Activated CD4-positive, alpha-beta memory T cell treated with anti-CD3 and anti-CD28 coated beads, Interleukin-2, amount 10 ng/mL, durations not matched to agents 7 days and 5 days (primary cell): ENCODE results near the gene ATXN7L3. TPM values are rescaled to one million over a fixed set of nuclear protein-coding genes. Genes with fewer than 3 reads are reported as not detected.
"Not testable (repeated sequence)": the region's sequence is repeated elsewhere in the genome, so short reads cannot be mapped to it uniquely, and the experiment has no call there.

Experiments used
- CTCF ChIA-PET: fragments of 350-600 bp; sonication (Branson Sonifier 250); formaldehyde crosslinking; loops from one replicate; lab custom pipeline; 2021; ENCODE audit warnings: antibody characterized with exemption, inconsistent platforms; lab: Charles Lee
- POLR2A ChIA-PET: fragments of 350-600 bp; sonication (Branson Sonifier 250); formaldehyde crosslinking; loops from one replicate; lab custom pipeline; 2021; ENCODE audit warnings: antibody characterized with exemption; lab: Charles Lee
- DNase-seq: peaks from one replicate; pipeline ENCODE4 v3.0.0-alpha.2; 2020
- H3K27ac Mint-ChIP-seq: one replicate; pipeline ENCODE4 v1.8.0; 2021; ENCODE audit warnings: mild to moderate bottlenecking, mixed read lengths
- H3K27me3 Mint-ChIP-seq: one replicate; pipeline ENCODE4 v1.8.0; 2021; ENCODE audit warnings: mixed read lengths
- H3K36me3 Mint-ChIP-seq: one replicate; pipeline ENCODE4 v1.8.0; 2021; ENCODE audit warnings: low read depth, mixed read lengths
- H3K4me1 Mint-ChIP-seq: one replicate; pipeline ENCODE4 v1.8.0; 2021; ENCODE audit warnings: mixed read lengths
- H3K4me3 Mint-ChIP-seq: one replicate; pipeline ENCODE4 v1.8.0; 2021; ENCODE audit warnings: mild to moderate bottlenecking, mixed read lengths
- H3K9me3 Mint-ChIP-seq: one replicate; pipeline ENCODE4 v1.8.0; 2021; ENCODE audit warnings: mixed read lengths
- total RNA-seq, 2 experiments: library from RNA; stranded (reverse); gene quantifications; one replicate each; pipeline ENCODE4 v1.2.3, GENCODE V29; 2021

The ATXN7L3 gene
- total RNA-seq, 2 experiments from 2014 or later: 106 to 107 TPM

DNA sequence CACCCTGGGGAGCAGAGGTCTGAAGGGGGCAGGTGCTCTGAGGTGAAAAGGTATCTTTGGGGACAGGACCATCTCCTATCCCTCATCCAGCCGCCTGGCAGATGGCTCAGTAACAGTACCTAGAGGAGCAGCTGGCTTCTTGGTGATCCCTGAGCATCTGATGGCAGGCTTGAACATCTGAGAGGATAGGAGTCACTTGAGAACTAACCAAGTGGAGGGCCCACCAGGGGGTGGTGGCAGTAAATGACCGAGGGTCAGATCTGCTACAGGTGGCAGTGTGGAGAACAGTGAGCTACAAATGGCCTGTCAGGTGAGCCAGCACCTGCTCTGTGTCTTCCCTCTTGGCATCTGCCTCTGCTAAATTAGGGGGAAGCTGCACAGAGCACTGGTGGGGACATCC, 44.2 kb downstream of the ATXN7L3 start:
- peaks cover 46% of the 10 kb centered on the region for H3K36me3 Mint-ChIP-seq
- H3K4me3 Mint-ChIP-seq: no peak overlapping the region
- ChIA-PET POLR2A (no interaction called here), CTCF (interaction anchor here (1.3 kb wide), 1 partner anchor 13 kb away, joined by 3 read pairs; no protein-coding TSS in a partner anchor)
- no peak overlapping the region for H3K27ac Mint-ChIP-seq
- no peaks in the 10 kb centered on the region for H3K27me3 Mint-ChIP-seq
- H3K4me1 Mint-ChIP-seq: peaks cover 23% of the 10 kb centered on the region
- DNase-seq: no peak
- no peaks in the 10 kb centered on the region for H3K9me3 Mint-ChIP-seq

DNA sequence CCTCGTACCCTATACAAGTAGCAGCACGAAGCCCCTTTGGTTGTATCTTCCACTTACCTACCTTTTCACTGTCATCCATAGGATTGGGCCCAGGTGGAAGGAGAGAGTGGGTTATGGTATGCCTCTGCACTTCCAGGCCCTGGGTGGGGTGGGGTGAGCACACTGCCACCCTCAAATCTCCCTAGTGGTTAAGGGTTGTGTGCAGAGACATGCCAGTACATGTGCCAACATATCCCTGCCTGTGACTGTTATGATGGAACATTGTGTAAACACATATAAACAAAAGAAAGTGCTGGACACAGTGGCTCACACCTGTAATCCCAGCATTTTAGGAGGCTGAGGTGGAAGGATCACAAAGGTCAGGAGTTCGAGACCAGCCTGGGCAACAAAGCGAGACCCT, 46.8 kb downstream of the ATXN7L3 start:
- H3K27ac Mint-ChIP-seq: no peak overlapping the region
- DNase-seq: no peak
- no peaks in the 10 kb centered on the region for H3K9me3 Mint-ChIP-seq
- H3K27me3 Mint-ChIP-seq: no peaks in the 10 kb centered on the region
- no peak overlapping the region for H3K4me3 Mint-ChIP-seq
- CTCF ChIA-PET: no interaction called here
- peaks cover 58% of the 10 kb centered on the region for H3K36me3 Mint-ChIP-seq
- POLR2A ChIA-PET: no interaction called here
- peaks cover 18% of the 10 kb centered on the region for H3K4me1 Mint-ChIP-seq

DNA sequence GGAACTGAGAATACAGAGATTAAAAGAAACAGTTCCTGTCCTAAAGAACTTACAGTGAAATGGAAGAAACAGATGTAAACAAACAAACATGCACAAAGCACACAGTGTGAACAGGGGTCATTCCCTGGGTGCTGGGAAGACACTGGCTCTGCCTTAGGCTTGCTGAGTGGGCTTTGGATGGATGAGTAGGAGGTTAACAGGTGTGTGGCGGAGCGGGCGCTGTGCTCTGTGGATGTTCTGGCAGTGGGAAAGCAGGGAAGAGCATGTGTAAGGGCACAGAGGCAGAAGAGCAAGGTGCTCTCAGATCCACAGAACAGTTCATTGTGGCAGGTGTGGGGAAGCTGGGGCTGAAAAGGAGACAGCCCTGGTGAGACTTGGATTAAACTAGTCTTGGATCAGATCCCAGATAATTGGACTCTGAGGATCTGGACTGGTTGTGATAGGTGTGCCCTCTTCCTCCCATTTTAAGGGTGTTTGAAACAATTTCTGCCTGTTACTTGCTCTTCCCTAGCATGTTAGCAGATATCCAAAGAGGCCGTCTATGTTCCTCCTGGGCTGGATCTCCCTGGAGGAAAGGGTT, 49.8 kb downstream of the ATXN7L3 start:
- H3K4me3 Mint-ChIP-seq: no peak overlapping the region
- H3K27me3 Mint-ChIP-seq: no peaks in the 10 kb centered on the region
- H3K27ac Mint-ChIP-seq: no peak overlapping the region
- ChIA-PET POLR2A (interaction anchor here (1.6 to 1.7 kb wide), 2 partner anchors 10 to 19 kb away, joined by 4 read pairs; no protein-coding TSS in a partner anchor), CTCF (interaction anchor here (0.7 to 2.5 kb wide), 7 partner anchors 7 to 66 kb away, joined by 3 to 12 read pairs (median 5); partner anchors contain the start of gene HDAC5)
- no peaks in the 10 kb centered on the region for H3K9me3 Mint-ChIP-seq
- H3K4me1 Mint-ChIP-seq: peaks cover 26% of the 10 kb centered on the region
- H3K36me3 Mint-ChIP-seq: peaks cover 58% of the 10 kb centered on the region
- DNase-seq: no peak

DNA sequence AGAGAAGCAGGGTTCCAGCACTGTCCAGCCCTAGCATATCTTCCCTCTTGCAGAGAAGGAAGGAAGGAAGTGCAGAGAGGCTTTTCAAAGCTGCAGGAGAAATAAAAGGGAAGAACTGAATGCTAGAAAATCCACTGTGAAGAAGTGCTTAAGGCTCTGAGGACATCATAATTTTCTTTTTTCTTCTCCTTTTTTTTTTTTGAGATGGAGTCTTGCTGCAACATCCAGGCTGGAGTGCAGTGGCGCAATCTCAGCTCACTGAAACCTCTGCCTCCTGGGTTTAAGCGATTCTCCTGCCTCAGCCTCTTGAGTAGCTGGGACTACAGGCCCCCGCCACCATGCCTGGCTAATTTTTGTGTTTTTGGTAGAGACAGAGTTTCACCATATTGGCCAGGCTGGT, 50.6 kb downstream of the ATXN7L3 start:
- not testable (repeated sequence) for H3K4me3 Mint-ChIP-seq, H3K27me3 Mint-ChIP-seq, H3K9me3 Mint-ChIP-seq, H3K27ac Mint-ChIP-seq, DNase-seq
- ChIA-PET CTCF (interaction anchor here (2.5 kb wide), 1 partner anchor 19 kb away, joined by 10 read pairs; no protein-coding TSS in a partner anchor), POLR2A (interaction anchor here (1.6 kb wide), 2 partner anchors 20 to 26 kb away, joined by 4 read pairs; partner anchors contain the start of gene HDAC5)
- peaks cover 54% of the 10 kb centered on the region for H3K36me3 Mint-ChIP-seq
- H3K4me1 Mint-ChIP-seq: peaks cover 26% of the 10 kb centered on the region

DNA sequence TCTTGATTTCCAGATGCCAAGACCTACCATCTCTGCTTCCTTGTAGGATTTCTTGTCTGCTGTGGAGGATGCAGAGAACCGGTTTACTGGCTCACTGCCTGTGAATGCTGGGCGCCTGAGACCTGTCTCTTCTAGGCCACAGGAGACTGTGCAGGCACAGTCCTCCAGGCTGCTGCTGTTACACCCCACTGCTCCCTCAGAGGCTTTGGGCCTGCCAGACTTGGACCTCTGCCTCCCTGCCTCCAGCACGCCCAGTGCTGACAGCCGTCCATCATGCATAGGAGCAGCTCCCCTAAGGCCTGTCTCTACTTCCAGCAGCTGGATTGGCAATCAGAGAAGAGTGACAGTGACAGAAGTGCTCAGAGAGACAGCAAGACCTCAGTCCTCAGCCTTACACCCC, 51.9 kb downstream of the ATXN7L3 start:
- no peak overlapping the region for H3K27ac Mint-ChIP-seq
- CTCF ChIA-PET: interaction anchor here (1.6 to 2.5 kb wide), 2 partner anchors 21 to 39 kb away, joined by 4 to 10 read pairs; partner anchors contain the start of gene TMUB2
- no peaks in the 10 kb centered on the region for H3K27me3 Mint-ChIP-seq
- H3K9me3 Mint-ChIP-seq: no peaks in the 10 kb centered on the region
- peaks cover 27% of the 10 kb centered on the region for H3K4me1 Mint-ChIP-seq
- DNase-seq: no peak
- H3K36me3 Mint-ChIP-seq: peaks cover 48% of the 10 kb centered on the region
- POLR2A ChIA-PET: interaction anchor here (1.6 kb wide), 1 partner anchor 24 kb away, joined by 4 read pairs; the partner anchor contains the start of gene HDAC5
- no peak overlapping the region for H3K4me3 Mint-ChIP-seq

DNA sequence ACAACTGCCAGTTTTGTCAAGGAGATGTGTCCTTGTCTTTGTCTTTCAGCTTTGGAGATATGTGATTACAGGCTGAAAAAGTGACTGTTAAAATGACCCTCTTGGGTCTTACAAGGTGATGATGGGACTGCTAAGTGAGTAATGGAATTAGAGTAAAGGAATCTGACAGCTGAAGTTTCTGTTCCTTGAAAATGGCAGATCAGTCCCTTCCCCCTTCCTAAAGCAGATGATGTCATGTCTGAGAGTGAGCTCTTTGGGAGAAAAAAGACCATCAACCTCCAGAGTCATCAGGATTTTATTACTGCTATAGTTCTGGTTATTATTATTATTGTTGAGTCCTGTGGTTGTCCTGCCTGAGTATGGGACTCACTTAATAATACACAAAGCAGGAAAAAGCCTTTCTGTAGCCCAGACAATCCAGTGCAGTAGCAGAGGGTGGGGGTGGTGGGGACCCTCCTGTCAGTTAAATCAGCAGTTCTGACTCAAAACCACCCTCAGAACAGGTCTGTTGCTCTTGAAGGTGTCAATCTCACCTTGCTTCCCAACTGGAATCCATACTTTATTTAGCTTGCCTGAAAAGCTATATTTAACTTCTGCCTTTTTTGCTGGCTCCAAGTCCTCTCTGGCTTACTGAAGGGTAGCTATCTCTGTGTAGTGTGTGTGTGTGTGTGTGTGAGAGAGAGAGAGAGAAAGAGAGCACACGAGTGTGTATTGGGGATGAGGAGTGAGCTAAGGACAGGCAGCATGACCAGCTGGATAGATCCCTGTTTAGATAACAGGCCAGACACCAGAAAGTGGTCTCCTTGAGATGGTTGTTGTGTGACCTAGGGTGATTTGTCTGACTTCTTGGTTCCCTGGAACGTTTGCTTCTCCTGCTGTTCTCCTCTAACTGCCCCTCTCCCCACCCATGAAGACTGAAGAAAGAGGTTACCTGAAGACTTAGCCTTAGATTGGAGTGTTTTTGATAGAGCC, 53.0 kb downstream of the ATXN7L3 start:
- POLR2A ChIA-PET: no interaction called here
- Mint-ChIP-seq H3K9me3 (no peaks in the 10 kb centered on the region), H3K27ac (no peak overlapping the region), H3K4me3 (no peak overlapping the region), H3K4me1 (peaks cover 32% of the 10 kb centered on the region), H3K27me3 (no peaks in the 10 kb centered on the region), H3K36me3 (peaks cover 46% of the 10 kb centered on the region)
- DNase-seq: no peak
- CTCF ChIA-PET: interaction anchor here (1.3 to 2.0 kb wide), 3 partner anchors 22 to 40 kb away, joined by 4 to 7 read pairs (median 6); partner anchors contain the start of genes HDAC5 and TMUB2

DNA sequence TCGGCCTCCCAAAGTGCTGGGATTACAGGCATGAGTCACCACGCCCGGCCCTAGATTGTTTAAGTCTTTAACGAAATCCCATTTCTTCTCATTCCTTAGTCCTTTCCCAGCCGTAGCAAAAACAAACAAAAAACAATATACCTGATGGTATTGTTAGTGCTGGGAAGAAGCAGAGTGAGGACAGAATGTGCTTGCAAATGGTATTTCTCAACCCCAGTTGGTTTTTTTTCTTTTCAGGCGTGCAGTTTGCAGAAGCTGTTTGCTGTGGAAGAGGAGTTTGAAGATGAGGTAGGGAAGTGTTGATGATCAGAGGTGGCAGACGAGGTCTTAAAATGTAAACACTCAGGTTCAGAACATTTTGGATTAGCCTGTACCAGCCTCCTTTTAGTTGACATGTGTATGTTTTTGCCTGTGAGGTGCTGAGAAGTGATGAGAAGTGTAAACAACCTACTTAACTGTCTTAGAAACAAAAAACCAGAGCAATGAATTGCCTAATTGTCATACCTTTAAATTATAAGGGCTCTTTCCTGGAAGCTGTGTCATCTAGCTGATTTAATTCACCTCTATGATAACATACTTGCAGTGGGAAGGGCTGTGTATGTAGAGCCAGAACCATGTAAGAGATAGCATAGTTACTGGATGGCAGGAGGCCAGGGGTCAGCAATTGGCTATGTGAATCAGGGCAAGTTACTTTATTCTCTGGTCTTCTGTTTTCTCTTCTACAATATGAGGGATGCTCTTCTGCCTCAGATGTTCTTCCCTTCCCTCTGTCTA, 54.5 kb downstream of the ATXN7L3 start:
- CTCF ChIA-PET: interaction anchor here (0.7 to 2.0 kb wide), 3 partner anchors 21 to 255 kb away, joined by 3 to 7 read pairs (median 6); partner anchors contain the start of gene HDAC5
- Mint-ChIP-seq H3K27me3 (no peaks in the 10 kb centered on the region), H3K36me3 (peaks cover 37% of the 10 kb centered on the region), H3K27ac (no peak overlapping the region), H3K9me3 (no peaks in the 10 kb centered on the region), H3K4me3 (no peak overlapping the region), H3K4me1 (peaks cover 28% of the 10 kb centered on the region)
- DNase-seq: no peak
- POLR2A ChIA-PET: interaction anchor here (0.7 to 1.0 kb wide), 2 partner anchors 15 to 23 kb away, joined by 3 read pairs; no protein-coding TSS in a partner anchor

DNA sequence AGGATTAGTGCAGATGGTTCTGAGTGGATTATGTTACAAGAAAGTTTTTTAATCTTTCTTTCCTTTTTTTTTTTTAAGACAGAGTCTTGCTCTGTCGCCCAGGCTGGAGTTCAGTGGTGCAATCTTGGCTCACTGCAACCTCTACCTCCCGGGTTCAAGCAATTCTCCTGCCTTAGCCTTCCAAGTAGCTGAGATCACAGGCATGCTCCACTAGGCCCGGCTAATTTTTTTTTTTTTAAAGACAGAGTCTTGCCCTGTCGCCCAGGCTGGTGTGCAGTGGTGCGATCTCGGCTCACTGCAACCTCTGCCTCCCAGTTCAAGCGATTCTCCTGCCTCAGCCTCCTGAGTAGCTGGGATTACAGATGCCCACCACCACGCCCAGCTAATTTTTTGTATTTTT, 55.8 kb downstream of the ATXN7L3 start:
- POLR2A ChIA-PET: interaction anchor here (1.0 to 1.5 kb wide), 2 partner anchors 16 to 41 kb away, joined by 3 to 5 read pairs; no protein-coding TSS in a partner anchor
- H3K27ac Mint-ChIP-seq, H3K27me3 Mint-ChIP-seq, H3K9me3 Mint-ChIP-seq, H3K4me3 Mint-ChIP-seq, DNase-seq: not testable (repeated sequence)
- Mint-ChIP-seq H3K4me1 (peaks cover 24% of the 10 kb centered on the region), H3K36me3 (peaks cover 29% of the 10 kb centered on the region)
- CTCF ChIA-PET: interaction anchor here (0.6 to 0.9 kb wide), 4 partner anchors 17 to 1070 kb away, joined by 3 to 4 read pairs (median 3); partner anchors contain the start of gene HDAC5

Other genes with a start within 250 kb of the ATXN7L3 start
- not detected for gene PYY, start 245.9 kb downstream of the ATXN7L3 start, total RNA-seq
- gene NAGS, start 195.3 kb downstream of the ATXN7L3 start, total RNA-seq: 1 to 10 TPM; 1.5 TPM
- 10 to 100 TPM; 32.2 to 35.5 TPM for gene TMEM101, start 184.9 kb downstream of the ATXN7L3 start, total RNA-seq
- gene LSM12, start 133.2 kb downstream of the ATXN7L3 start, total RNA-seq: 10 to 100 TPM; 61.1 to 62.8 TPM
- gene G6PC3, start 129.1 kb downstream of the ATXN7L3 start, total RNA-seq: 10 to 100 TPM; 19.3 to 19.9 TPM
- 10 to 100 TPM; 42.2 to 42.7 TPM for gene HDAC5, start 76.2 kb downstream of the ATXN7L3 start, total RNA-seq
- gene HROB, start 58.0 kb downstream of the ATXN7L3 start, total RNA-seq: 10 to 100 TPM; 13.4 to 13.5 TPM
- under 1 TPM in 1 of 2 experiments, not detected in 1; 0.38 TPM for gene ASB16, start 29.2 kb downstream of the ATXN7L3 start, total RNA-seq
- 10 to 100 TPM; 42.2 to 42.7 TPM for gene TMUB2, start 12.9 kb downstream of the ATXN7L3 start, total RNA-seq
- 100 to 1,000 TPM; 107 to 110 TPM for gene UBTF, start 19.8 kb upstream of the ATXN7L3 start, total RNA-seq
- not detected for gene SLC4A1, start 68.3 kb upstream of the ATXN7L3 start, total RNA-seq
- gene RUNDC3A, start 108.7 kb upstream of the ATXN7L3 start, total RNA-seq: under 1 TPM in 1 of 2 experiments, not detected in 1; 0.28 TPM
- 10 to 100 TPM; 72.6 to 77.0 TPM for gene SLC25A39, start 124.9 kb upstream of the ATXN7L3 start, total RNA-seq
- 10 to 100 TPM; 87.8 to 98.4 TPM for gene GRN, start 145.4 kb upstream of the ATXN7L3 start, total RNA-seq
- gene FAM171A2, start 164.0 kb upstream of the ATXN7L3 start, total RNA-seq: under 1 TPM in 1 of 2 experiments, not detected in 1; 0.10 TPM
- gene ITGA2B, start 189.8 kb upstream of the ATXN7L3 start, total RNA-seq: under 1 TPM; 0.58 to 0.71 TPM